PC-9 (cell line): Measurements from ENCODE around the gene USP7. TPM values are rescaled to one million over a fixed set of nuclear protein-coding genes. Genes with fewer than 3 reads are reported as not detected.
"Not testable (repeated sequence)": the region's sequence is repeated elsewhere in the genome, so short reads cannot be mapped to it uniquely, and the experiment has no call there.

Experiments
- BruUV-seq: library from RNA; stranded (reverse); fragments of 400-500 nt; replicated peaks from 2 replicates; lab custom pipeline; 2021; lab: Mats Ljungman, UMichigan
- CTCF ChIA-PET: fragments of 300-600 bp; sonication (Branson Sonifier 250); formaldehyde crosslinking; loops from one replicate; lab custom pipeline; 2022; ENCODE audit warnings: antibody characterized with exemption; lab: Charles Lee
- POLR2A ChIA-PET: fragments of 300-600 bp; sonication (Branson Sonifier 250); formaldehyde crosslinking; loops from one replicate; lab custom pipeline; 2022; ENCODE audit warnings: antibody characterized with exemption; ENCODE audit not compliant: unreplicated experiment; lab: Charles Lee
- DNase-seq, 2 experiments: peaks; one replicate each; pipeline versions ENCODE4 v3.0.0 to v3.0.0-alpha.2; 2015 to 2022; ENCODE audit warnings: mixed read lengths in 1 of 2
- H2AFZ ChIP-seq: fragments of 200-600 bp; sonication (generic); 2 replicates; pipeline ENCODE4 v1.8.1; 2017; ENCODE audit warnings: antibody characterized with exemption
- H3F3A ChIP-seq: fragments of 200-600 bp; sonication (generic); 2 replicates; pipeline ENCODE4 v1.8.1; 2017; ENCODE audit warnings: antibody characterized with exemption, mild to moderate bottlenecking, low read depth; ENCODE audit not compliant: insufficient read depth
- H3K27ac ChIP-seq: fragments of 200-600 bp; sonication (generic); 2 replicates; pipeline ENCODE4 v1.6.1; 2016; ENCODE audit warnings: mixed run types
- H3K27me3 ChIP-seq: fragments of 200-600 bp; sonication (generic); 2 replicates; pipeline ENCODE4 v1.6.1; 2016; ENCODE audit warnings: low read depth, mixed run types; ENCODE audit not compliant: insufficient read depth
- H3K36me3 ChIP-seq: fragments of 200-600 bp; sonication (generic); 2 replicates; pipeline ENCODE4 v1.6.1; 2016; ENCODE audit warnings: low read depth, mixed run types
- H3K4me1 ChIP-seq: fragments of 200-600 bp; sonication (generic); replicated peaks from 2 replicates; pipeline ENCODE4 v1.6.1; 2016; ENCODE audit warnings: mixed run types; ENCODE audit not compliant: insufficient read depth
- H3K4me2 ChIP-seq: fragments of 200-600 bp; sonication (generic); 2 replicates; pipeline ENCODE4 v1.6.1; 2017; ENCODE audit warnings: mixed run types
- H3K4me3 ChIP-seq: fragments of 200-600 bp; sonication (generic); 2 replicates; pipeline ENCODE4 v1.6.1; 2016; ENCODE audit warnings: mixed run types
- H3K79me2 ChIP-seq: fragments of 200-600 bp; sonication (generic); 2 replicates; pipeline ENCODE4 v1.6.1; 2017; ENCODE audit warnings: low read depth, mixed run types
- H3K9me2 ChIP-seq: fragments of 200-600 bp; sonication (generic); 2 replicates; pipeline ENCODE4 v1.8.1; 2017; ENCODE audit warnings: mild to moderate bottlenecking; ENCODE audit not compliant: insufficient read depth
- H3K9me3 ChIP-seq: fragments of 200-600 bp; sonication (generic); 2 replicates; pipeline ENCODE4 v1.8.1; 2016; ENCODE audit warnings: low read depth; ENCODE audit not compliant: insufficient read depth
- H4K20me1 ChIP-seq: fragments of 200-600 bp; sonication (generic); 2 replicates; pipeline ENCODE4 v1.8.1; 2017; ENCODE audit not compliant: insufficient read depth
- CTCF ChIP-seq: fragments of 200-600 bp; sonication (generic); conservative IDR thresholded peaks from 2 replicates; pipeline ENCODE4 v1.6.1; 2017; ENCODE audit warnings: mixed run types, antibody characterized with exemption, mild to moderate bottlenecking, moderate library complexity
- EZH2 ChIP-seq: fragments of 200-600 bp; sonication (generic); IDR thresholded peaks from 2 replicates; pipeline ENCODE4 v1.8.0; 2017; ENCODE audit warnings: antibody characterized with exemption, low read depth
- intact Hi-C: fragments of 100-400 bp; cut with micrococcal nuclease; formaldehyde crosslinking; loops from one replicate; pipeline ENCODE4 v1.10.0; 2022; ENCODE audit not compliant: unreplicated experiment
- total RNA-seq: library from RNA; stranded (reverse); gene quantifications from 2 replicates; pipeline ENCODE4 v1.2.3, GENCODE V29; 2021

The USP7 gene
- total RNA-seq, 1 experiment from 2014 or later: 167 TPM

- H4K20me1 ChIP-seq: peaks cover 21% of the 10 kb centered on the region
- H3K9me3 ChIP-seq: no peaks in the 10 kb centered on the region
- CTCF ChIA-PET: interaction anchor here (0.6 kb wide), 1 partner anchor 179 kb away, joined by 4 read pairs; no protein-coding TSS in a partner anchor
- H3F3A ChIP-seq: peaks cover 10% of the 10 kb centered on the region; the same call in 1 of the 2 replicates
- intact Hi-C loops: no loop called here
- TF ChIP-seq CTCF (no peak), EZH2 (no peak)
- H2AFZ ChIP-seq: no peak overlapping the region
- H3K36me3 ChIP-seq: peaks cover 32% of the 10 kb centered on the region
- BruUV-seq: no TSS peak
- POLR2A ChIA-PET: no interaction called here
- 0 out of 2 replicates have a peak, but pooled peaks cover 6% of the 10 kb centered on the region for H3K4me1 ChIP-seq
- DNase-seq: no peak
- peaks cover 10% of the 10 kb centered on the region for H3K79me2 ChIP-seq
- H3K27me3 ChIP-seq: no peaks in the 10 kb centered on the region
- H3K9me2 ChIP-seq: no peaks in the 10 kb centered on the region
- no peak overlapping the region for H3K4me2 ChIP-seq
- H3K4me3 ChIP-seq: no peak overlapping the region
- H3K27ac ChIP-seq: no peak overlapping the region
Observed at GRCh38 chr16:8919934-8920462, 43.7 kb downstream of the USP7 start.

- POLR2A ChIA-PET: no interaction called here
- no peak overlapping the region for H3K4me2 ChIP-seq
- H4K20me1 ChIP-seq: peaks cover 16% of the 10 kb centered on the region
- H3K4me3 ChIP-seq: no peak overlapping the region
- DNase-seq: no peak
- TF ChIP-seq CTCF (no peak), EZH2 (no peak)
- no TSS peak for BruUV-seq
- CTCF ChIA-PET: interaction anchor here (0.6 kb wide), 1 partner anchor 180 kb away, joined by 4 read pairs; no protein-coding TSS in a partner anchor
- no peaks in the 10 kb centered on the region for H3K27me3 ChIP-seq
- intact Hi-C loops: no loop called here
- H2AFZ ChIP-seq: no peak overlapping the region
- peaks cover 4% of the 10 kb centered on the region for H3K79me2 ChIP-seq
- no peaks in the 10 kb centered on the region for H3K9me2 ChIP-seq
- 0 out of 2 replicates have a peak, but pooled peaks cover 6% of the 10 kb centered on the region for H3K4me1 ChIP-seq
- peaks cover 29% of the 10 kb centered on the region for H3K36me3 ChIP-seq
- no peak overlapping the region for H3K27ac ChIP-seq
- H3F3A ChIP-seq: peaks cover 12% of the 10 kb centered on the region; the same call in 1 of the 2 replicates
- no peaks in the 10 kb centered on the region for H3K9me3 ChIP-seq
Observed at GRCh38 chr16:8919089-8919933, 44.4 kb downstream of the USP7 start.

- peaks cover 18% of the 10 kb centered on the region for H3K4me1 ChIP-seq
- DNase-seq, H3K4me3 ChIP-seq, H3K9me2 ChIP-seq, H3K27me3 ChIP-seq, intact Hi-C loops, H3K9me3 ChIP-seq, H4K20me1 ChIP-seq, H3K27ac ChIP-seq, BruUV-seq, H3K4me2 ChIP-seq, POLR2A ChIA-PET, H2AFZ ChIP-seq: not testable (repeated sequence)
- H3F3A ChIP-seq: peaks cover 28% of the 10 kb centered on the region
- peaks cover 15% of the 10 kb centered on the region for H3K79me2 ChIP-seq
- CTCF ChIA-PET: interaction anchor here (0.7 kb wide), 1 partner anchor 72 kb away, joined by 3 read pairs; no protein-coding TSS in a partner anchor
- H3K36me3 ChIP-seq: peaks cover 17% of the 10 kb centered on the region; the same call in 1 of the 2 replicates
Observed at GRCh38 chr16:8917336-8917735, 46.4 kb downstream of the USP7 start.
